GM19099 (cell line): ENCODE measurements around the gene TRIM65.

ENCODE experiments used
- POLR2A ChIP-seq: IDR thresholded peaks from 3 replicates; pipeline ENCODE4 v1.6.1; 2011; ENCODE audit warnings: low read depth; ENCODE audit not compliant: insufficient read length; ENCODE audit errors: extremely low read depth

The TRIM65 gene

DNA sequence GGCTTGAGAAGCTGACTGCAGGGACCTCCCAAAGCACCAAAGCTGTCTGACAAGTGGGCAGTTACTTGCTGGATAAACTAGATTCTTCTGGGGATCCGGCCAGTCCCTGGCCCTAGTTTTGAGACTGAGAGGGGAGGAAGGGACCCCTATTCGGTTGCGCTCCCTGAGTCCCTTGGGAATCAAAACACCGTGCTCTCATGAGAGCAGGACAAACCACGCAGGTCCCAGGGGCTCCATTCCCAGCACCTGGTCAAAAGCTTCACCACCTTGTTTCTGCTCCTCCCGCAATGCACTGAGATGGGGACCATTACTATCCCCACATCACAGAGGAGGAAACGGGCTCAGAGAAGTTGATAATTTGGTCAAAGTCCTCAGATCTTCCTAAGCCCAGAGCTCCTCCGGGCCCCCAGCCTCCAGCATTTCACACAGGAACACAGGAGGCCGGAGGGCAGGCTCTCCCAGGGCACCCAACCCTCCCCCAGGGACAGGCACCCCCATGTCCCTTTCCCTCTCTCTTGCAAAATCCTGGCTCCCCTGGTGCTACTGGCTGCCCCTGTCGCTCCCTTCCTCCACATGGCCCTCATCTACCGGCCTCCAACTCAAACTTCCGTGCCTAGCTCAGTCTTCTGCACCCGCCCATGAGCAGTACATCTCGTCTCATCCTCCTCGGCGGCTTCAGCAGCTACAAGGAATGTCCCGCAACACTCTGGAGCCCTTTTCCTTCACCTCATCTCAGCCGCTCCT, 3.3 kb downstream of the TRIM65 start:
- no peak for TF ChIP-seq POLR2A

GRCh38 chr17:75892556-75893224, 4.1 kb downstream of the TRIM65 start:
- no peak for TF ChIP-seq POLR2A

DNA sequence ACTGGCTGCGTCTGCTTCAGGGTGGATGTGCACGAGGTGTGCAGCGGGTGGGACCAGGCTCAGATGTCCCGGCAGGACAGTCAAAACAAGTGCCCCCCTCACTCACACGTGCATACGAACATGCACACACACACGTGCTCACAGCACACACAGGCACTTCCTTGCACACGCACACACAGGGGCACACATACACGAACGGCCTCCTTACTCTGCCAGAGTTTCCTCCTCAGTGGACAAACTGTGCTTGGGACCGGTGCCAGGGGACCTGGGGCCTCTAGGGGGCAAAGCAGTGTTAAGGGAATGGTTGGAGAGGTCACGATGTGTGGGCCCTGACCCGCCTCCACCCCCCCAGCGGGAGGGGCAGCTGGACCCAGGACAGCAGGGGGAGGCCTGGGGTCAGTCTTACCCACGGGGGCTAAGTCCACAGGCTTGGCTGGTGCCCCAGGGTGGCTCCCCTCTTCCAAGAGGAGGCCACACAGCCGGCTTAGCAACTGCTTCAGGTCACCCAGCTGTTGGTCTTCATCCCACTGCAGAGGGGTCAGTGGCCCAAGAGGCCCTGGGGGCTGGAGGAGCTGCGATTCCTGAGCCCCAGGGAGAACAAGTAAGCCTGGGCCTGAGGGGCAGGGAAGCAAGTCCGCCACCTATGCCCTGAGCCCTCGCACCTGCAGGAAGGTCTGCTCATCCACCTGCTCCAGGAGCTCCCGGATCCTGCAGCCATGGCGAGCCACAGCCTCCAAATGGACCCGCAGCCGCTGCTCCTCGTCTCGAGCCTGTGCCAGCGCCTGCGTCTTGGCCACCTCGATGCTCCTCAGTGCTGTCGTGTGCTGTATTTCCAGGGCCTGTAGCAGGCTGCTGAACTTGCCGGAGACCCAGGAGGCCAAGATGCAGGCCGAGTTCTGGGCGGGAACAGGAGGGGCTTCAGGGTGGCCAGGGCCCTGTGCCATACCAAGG, 4.9 kb downstream of the TRIM65 start:
- TF ChIP-seq POLR2A = no peak

- no peak for TF ChIP-seq POLR2A
Measured at GRCh38 chr17:75891022-75891604, 5.6 kb downstream of the TRIM65 start.

GRCh38 chr17:75889454-75889853, 7.3 kb downstream of the TRIM65 start:
- TF ChIP-seq POLR2A = no peak

DNA sequence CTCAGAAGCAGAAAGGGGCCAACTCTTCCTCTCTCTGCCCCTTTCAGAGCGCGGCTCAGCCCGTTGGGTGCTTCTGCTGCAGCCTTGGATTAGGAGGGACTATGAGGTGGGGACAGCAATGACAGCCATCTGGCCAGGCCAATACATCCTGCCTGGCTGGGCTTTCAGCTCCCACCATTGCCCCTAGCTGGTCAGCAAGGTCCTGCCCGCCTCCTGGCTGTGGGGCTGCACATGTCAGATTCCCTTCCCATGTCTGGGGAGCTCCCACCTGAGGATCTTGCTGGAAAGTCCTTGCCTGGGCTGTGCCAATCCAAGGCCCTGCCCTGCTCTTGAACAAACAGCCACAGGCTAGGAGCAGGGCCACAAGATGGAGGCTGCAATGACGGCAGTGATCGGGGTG, 8.3 kb downstream of the TRIM65 start:
- TF ChIP-seq POLR2A = no peak

DNA sequence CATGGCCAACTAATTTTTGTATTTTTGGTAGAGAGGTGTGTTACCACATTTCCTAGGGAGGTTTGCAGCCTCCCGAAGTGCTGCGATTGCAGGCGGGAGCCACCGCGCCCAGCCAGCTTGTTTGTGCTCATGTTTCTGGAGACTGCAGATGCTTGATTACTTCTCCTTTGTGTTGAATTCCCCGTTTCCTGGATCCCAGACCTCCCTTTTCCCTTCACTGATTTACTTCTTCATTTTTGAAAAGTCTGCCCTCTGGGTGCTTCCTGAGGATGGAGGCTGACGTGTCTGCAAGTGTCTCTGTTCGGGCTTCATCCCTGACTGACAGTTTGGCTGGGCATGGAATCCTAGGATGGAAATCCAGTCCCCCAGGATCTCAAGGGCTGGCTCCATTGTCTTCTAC, 11.3 kb downstream of the TRIM65 start:
- TF ChIP-seq POLR2A = no peak

GRCh38 chr17:75881678-75882454, 14.9 kb downstream of the TRIM65 start:
- TF ChIP-seq POLR2A = no peak

DNA sequence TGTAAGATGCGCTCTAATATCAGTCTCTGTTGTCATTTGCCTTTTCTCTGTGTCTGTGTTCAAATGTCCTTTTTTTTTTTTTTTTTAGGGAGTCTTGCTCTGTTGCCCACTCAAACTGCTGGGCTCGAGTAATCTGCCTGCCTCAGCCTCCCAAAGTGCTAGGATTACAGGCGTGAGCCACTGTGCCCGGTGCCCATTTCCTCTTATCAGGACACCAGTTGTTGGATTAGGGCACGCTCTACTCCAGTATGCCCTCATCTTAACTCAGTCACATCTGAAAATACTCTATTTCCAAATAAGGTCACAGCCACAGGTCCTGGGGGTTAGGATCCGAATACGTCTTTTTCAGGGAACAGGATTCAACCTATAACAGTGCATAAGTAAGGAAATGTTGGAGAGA, 16.5 kb downstream of the TRIM65 start:
- no peak for TF ChIP-seq POLR2A

- TF ChIP-seq POLR2A = no peak
Measured at GRCh38 chr17:75878174-75878998, 18.4 kb downstream of the TRIM65 start, which contains the start of gene TRIM47. Gene TRIM47, minus strand, starts transcription at chr17:75878581. Its CDS starts 33 bp downstream, at chr17:75878548.

DNA sequence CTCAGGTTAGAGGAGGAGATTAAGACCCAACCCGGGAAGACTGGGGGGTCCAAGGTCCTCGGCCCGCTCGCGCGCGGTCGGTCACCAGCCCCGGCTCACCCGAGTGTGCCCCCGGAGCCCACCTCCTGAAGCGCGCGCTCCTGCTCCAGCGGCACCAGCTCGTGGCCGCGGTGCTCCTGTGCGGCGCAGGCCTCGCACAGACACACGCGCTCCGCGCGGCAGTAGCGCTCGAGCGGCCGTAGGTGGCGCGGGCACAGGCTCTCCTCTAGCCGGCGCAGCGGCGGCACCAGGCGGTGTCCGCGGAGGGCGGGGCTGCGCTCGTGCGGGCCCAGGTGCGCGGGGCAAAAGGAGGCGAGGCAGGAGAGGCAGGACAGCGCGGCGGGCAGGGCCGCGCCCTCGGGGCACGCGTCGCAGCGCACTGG, 19.0 kb downstream of the TRIM65 start:
- TF ChIP-seq POLR2A = no peak

GRCh38 chr17:75876938-75877751, 19.6 kb downstream of the TRIM65 start:
- TF ChIP-seq POLR2A = no peak
